ENCODE measurements around the gene XYLB.
"Not testable (repeated sequence)": the region's sequence is repeated elsewhere in the genome, so short reads cannot be mapped to it uniquely, and the experiment has no call there.

XYLB gene

GRCh38 chr3:38397320-38397719, 50.7 kb downstream of the XYLB start:
- peak; percentile 0 for DNase-seq

- no peak for DNase-seq
Measured at GRCh38 chr3:38401246-38401962, 54.8 kb downstream of the XYLB start.

- DNase-seq: no peak
Measured at GRCh38 chr3:38404286-38404685, 57.7 kb downstream of the XYLB start.

- no peak for DNase-seq
Measured at GRCh38 chr3:38411591-38411990, 65.0 kb downstream of the XYLB start.

- not testable (repeated sequence) for DNase-seq
Measured at GRCh38 chr3:38420758-38421157, 74.2 kb downstream of the XYLB start.

GRCh38 chr3:38421679-38422336, 75.2 kb downstream of the XYLB start:
- no peak for DNase-seq

- not testable (repeated sequence) for DNase-seq
Measured at GRCh38 chr3:38426798-38427426, 80.3 kb downstream of the XYLB start.

- DNase-seq: not testable (repeated sequence)
Measured at GRCh38 chr3:38432871-38433658, 86.5 kb downstream of the XYLB start.

- DNase-seq: not testable (repeated sequence)
Measured at GRCh38 chr3:38433661-38434060, 87.1 kb downstream of the XYLB start.

- peak; percentile 20 for DNase-seq
Measured at GRCh38 chr3:38438436-38439069, 92.0 kb downstream of the XYLB start.

GRCh38 chr3:38443205-38443604, 96.6 kb downstream of the XYLB start:
- not testable (repeated sequence) for DNase-seq

GRCh38 chr3:38446085-38446686, 99.6 kb downstream of the XYLB start:
- no peak for DNase-seq

- DNase-seq: no peak
Measured at GRCh38 chr3:38446812-38447211, 100.2 kb downstream of the XYLB start.

GRCh38 chr3:38450853-38451252, 104.3 kb downstream of the XYLB start:
- DNase-seq: no peak

GRCh38 chr3:38453075-38453912, 106.7 kb downstream of the XYLB start, which contains the start of gene ACVR2B:
Gene ACVR2B (plus strand): TSS chr3:38453890. CDS start chr3:38454323, 433 bp downstream.
- DNase-seq: peak; percentile 27

- no peak for DNase-seq
Measured at GRCh38 chr3:38453913-38454177, 107.3 kb downstream of the XYLB start.

GRCh38 chr3:38454178-38454883, 107.7 kb downstream of the XYLB start:
- DNase-seq: no peak

- DNase-seq: peak; percentile 47
Measured at GRCh38 chr3:38454884-38455638, 108.5 kb downstream of the XYLB start.

GRCh38 chr3:38455639-38456430, 109.2 kb downstream of the XYLB start:
- DNase-seq: peak; percentile 47
